ENCODE measurements around the gene PDE6H. TPM values are rescaled to one million over a fixed set of nuclear protein-coding genes. Genes with fewer than 3 reads are reported as not detected.

PDE6H gene
- total and polyA plus RNA-seq, 10 of the 15 experiments (the other 5 are each of a cell fraction or from before 2014, with no cell fraction given) = 0.16 TPM; not detected in 9

GRCh38 chr12:14931359-14931758 lies 41.5 kb upstream of the PDE6H start:
- Histone ChIP-seq H3K4me1 (ENCODE audit: control insufficient read depth, insufficient read depth, low read length) (no peaks in the 10 kb centered on the region), H4K20me1 (ENCODE audit: control insufficient read depth, insufficient read depth) (no peaks in the 10 kb centered on the region), H3K27me3 (replicated peaks in 1 of 2; ENCODE audit: control insufficient read depth in 2 of 2, insufficient read depth in 2 of 2, low read length in 1 of 2) (no peaks in the 10 kb centered on the region), H3K79me2 (ENCODE audit: control insufficient read depth, insufficient read depth, low read length) (no peaks in the 10 kb centered on the region), H3K27ac (ENCODE audit: control insufficient read depth, insufficient read depth) (no peak overlapping the region), H3K4me3 (no peak overlapping the region), H2AFZ (ENCODE audit: control insufficient read depth, low read depth, low read length) (no peak overlapping the region), H3K36me3 (ENCODE audit: control insufficient read depth in 2 of 2, insufficient read depth in 2 of 2, low read length in 1 of 2) (peaks cover 0 to 4% of the 10 kb centered on the region in 2 experiments; a peak in 2 of 4 replicates), H3K4me2 (ENCODE audit: control insufficient read depth, insufficient read depth) (no peak overlapping the region), H3K9ac (ENCODE audit: control insufficient read depth, insufficient read depth, low read length) (no peak overlapping the region), H3K9me3 (replicated peaks; ENCODE audit: control insufficient read depth, insufficient read depth, low read length) (no peaks in the 10 kb centered on the region)
- ChIA-PET POLR2A (no interaction called here), SMC1A (ENCODE audit: uncharacterized antibody, unreplicated experiment) (interaction anchor here (0.8 to 1.2 kb wide), 3 partner anchors 13 to 16 kb away, joined by 3 to 6 read pairs (median 3); no protein-coding TSS in a partner anchor), RAD21 (ENCODE audit: unreplicated experiment) (interaction anchor here (1.1 kb wide), 1 partner anchor 83 kb away, joined by 3 read pairs; no protein-coding TSS in a partner anchor), CTCF (interaction anchor here (0.6 to 1.1 kb wide), 2 partner anchors 25 to 54 kb away, joined by 3 to 6 read pairs; no protein-coding TSS in a partner anchor)
- in situ Hi-C loops (cut with MboI) (no loop called here), intact Hi-C loops (cut with micrococcal nuclease; ENCODE audit: unreplicated experiment) (no loop called here)
- DNase-seq (ENCODE audit: low read depth, low spot score) (no peak), ATAC-seq (no peak), FAIRE-seq (no peak)
- BruUV-seq (replicated peaks) = no TSS peak
- WGBS (ENCODE audit: insufficient coverage, insufficient replicate concordance, low lambda C conversion rate, missing lambda C conversion rate) = 96% methylated on average over 4 of the region's 4 CpGs
- TF ChIP-seq SIN3A (IDR thresholded peaks at IDR 0.05; ENCODE audit: low read depth, low read length) = no peak
- TF ChIP-seq SMARCA5 (IDR thresholded peaks at IDR 0.05) = no peak
- TF ChIP-seq SIX5 (IDR thresholded peaks at IDR 0.05; ENCODE audit: low read depth, low read length, severe bottlenecking) = no peak
- TF ChIP-seq ELK1 (IDR thresholded peaks at IDR 0.05; ENCODE audit: low read depth, low read length) = no peak
- no peak for TF ChIP-seq KAT2A (conservative IDR thresholded peaks at IDR 0.05; ENCODE audit: control insufficient read depth, low read depth, low read length)
- TF ChIP-seq CREM (IDR thresholded peaks at IDR 0.05; ENCODE audit: low read depth) = no peak
- TF ChIP-seq BHLHE40 (IDR thresholded peaks at IDR 0.05; ENCODE audit: borderline replicate concordance in 1 of 2, low read depth in 2 of 2, low read length in 1 of 2) = no peak
- no peak for TF ChIP-seq GABPA (IDR thresholded peaks at IDR 0.05; ENCODE audit: low read depth)
- TF ChIP-seq USF1 (IDR thresholded peaks at IDR 0.05; ENCODE audit: borderline replicate concordance, extremely low read length, insufficient read depth, low read depth, low read length) = no peak
- no peak for TF ChIP-seq E2F4 (IDR thresholded peaks at IDR 0.05; ENCODE audit: low read depth, low read length)
- no peak for TF ChIP-seq CTCF (IDR thresholded peaks at IDR 0.05 in 2 of 3, conservative IDR thresholded peaks at IDR 0.05 in 1 of 3; ENCODE audit: control insufficient read depth in 2 of 3, extremely low read depth in 1 of 3, insufficient read depth in 1 of 3, low read depth in 3 of 3, low read length in 3 of 3)
- no peak for TF ChIP-seq SPI1 (IDR thresholded peaks at IDR 0.05; ENCODE audit: borderline replicate concordance, insufficient read depth, low read depth, low read length)
- TF ChIP-seq NR2C1 (IDR thresholded peaks at IDR 0.05) = no peak
- no peak for TF ChIP-seq BCL11A (IDR thresholded peaks at IDR 0.05; ENCODE audit: low read depth, low read length)
- no peak for TF ChIP-seq RBBP5 (conservative IDR thresholded peaks at IDR 0.05)
- TF ChIP-seq SKIL (IDR thresholded peaks at IDR 0.05; ENCODE audit: low read depth, poor library complexity, severe bottlenecking) = no peak
